ENCODE data around the gene IL16. TPM values are rescaled to one million over a fixed set of nuclear protein-coding genes. Genes with fewer than 3 reads are reported as not detected.

The IL16 gene
- total and polyA plus RNA-seq, 11 donors, result 1.2 to 21.6 (median 3.7) TPM

DNA sequence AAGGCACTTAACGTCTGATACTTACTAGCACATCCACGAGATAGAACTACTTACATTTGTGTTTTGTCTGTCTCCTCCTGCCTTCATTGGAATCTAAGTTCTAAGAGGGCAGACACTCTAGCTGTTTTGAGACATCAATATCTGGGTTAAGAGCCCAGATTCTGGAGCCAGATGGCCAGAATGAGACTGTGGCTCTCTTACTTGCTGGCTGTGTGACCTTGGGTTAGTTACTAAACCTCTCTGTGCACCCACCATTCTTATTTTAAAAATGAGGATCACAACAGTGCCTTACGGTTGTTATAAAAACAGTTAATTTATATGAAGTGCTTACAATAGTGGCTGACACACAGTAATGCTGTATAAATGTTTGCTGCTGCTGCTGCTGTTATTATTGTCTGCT, 119.6 kb downstream of the IL16 start:
- Histone ChIP-seq H3K27me3 (no peaks in the 10 kb centered on the region), H3K4me1 (peaks cover 0 to 26% (median 5%) of the 10 kb centered on the region in 12 donors), H3K27ac (no peak overlapping the region), H3K4me3 (no peak overlapping the region), H3K9me3 (no peaks in the 10 kb centered on the region), H3K36me3 (peaks cover 0 to 64% (median 39%) of the 10 kb centered on the region in 9 donors)
- TF ChIP-seq, protein P1, sequence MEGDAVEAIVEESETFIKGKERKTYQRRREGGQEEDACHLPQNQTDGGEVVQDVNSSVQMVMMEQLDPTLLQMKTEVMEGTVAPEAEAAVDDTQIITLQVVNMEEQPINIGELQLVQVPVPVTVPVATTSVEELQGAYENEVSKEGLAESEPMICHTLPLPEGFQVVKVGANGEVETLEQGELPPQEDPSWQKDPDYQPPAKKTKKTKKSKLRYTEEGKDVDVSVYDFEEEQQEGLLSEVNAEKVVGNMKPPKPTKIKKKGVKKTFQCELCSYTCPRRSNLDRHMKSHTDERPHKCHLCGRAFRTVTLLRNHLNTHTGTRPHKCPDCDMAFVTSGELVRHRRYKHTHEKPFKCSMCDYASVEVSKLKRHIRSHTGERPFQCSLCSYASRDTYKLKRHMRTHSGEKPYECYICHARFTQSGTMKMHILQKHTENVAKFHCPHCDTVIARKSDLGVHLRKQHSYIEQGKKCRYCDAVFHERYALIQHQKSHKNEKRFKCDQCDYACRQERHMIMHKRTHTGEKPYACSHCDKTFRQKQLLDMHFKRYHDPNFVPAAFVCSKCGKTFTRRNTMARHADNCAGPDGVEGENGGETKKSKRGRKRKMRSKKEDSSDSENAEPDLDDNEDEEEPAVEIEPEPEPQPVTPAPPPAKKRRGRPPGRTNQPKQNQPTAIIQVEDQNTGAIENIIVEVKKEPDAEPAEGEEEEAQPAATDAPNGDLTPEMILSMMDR (IDR thresholded peaks at IDR 0.05), result no peak
- no peak for TF ChIP-seq POLR2A (IDR thresholded peaks at IDR 0.05)
- WGBS, 4 donors, result 88 to 93% (median 91%) methylated on average over 3 of the region's 3 CpGs
- intact Hi-C loops (cut with DNase I), result no loop called here
- ATAC-seq (no peak), DNase-seq (no peak)

DNA sequence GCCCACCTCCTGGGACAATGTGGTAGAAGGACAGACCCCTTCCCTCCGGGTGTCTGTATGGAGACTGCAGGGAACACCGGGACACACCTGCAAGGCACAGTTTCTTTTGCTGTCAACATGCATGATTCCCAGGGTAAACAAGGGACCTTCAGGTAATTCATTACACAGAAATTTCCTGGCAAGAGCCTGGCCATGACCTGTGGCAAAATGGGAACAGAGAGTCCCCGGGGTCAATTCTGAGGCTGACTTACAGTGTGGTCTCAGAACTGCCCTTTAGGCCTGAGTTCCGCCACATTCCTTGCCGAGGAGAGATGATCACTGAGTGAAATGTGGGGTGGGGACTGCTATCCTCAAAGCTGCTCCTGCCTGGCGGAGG, 121.0 kb downstream of the IL16 start:
- no peak overlapping the region for H3K4me3 ChIP-seq
- TF ChIP-seq, protein P1 (IDR thresholded peaks at IDR 0.05), result no peak
- TF ChIP-seq POLR2A (IDR thresholded peaks at IDR 0.05), result no peak
- H3K9me3 ChIP-seq, result no peaks in the 10 kb centered on the region
- H3K27me3 ChIP-seq, result no peaks in the 10 kb centered on the region
- ATAC-seq, result no peak
- H3K36me3 ChIP-seq, result peaks cover 0 to 54% (median 39%) of the 10 kb centered on the region in 9 donors
- 90 to 92% (median 91%) methylated on average over 6 of the region's 6 CpGs for WGBS, 4 donors
- intact Hi-C loops (cut with DNase I), result no loop called here
- H3K27ac ChIP-seq, result no peak overlapping the region
- peaks cover 0 to 14% (median 7%) of the 10 kb centered on the region in 12 donors for H3K4me1 ChIP-seq
- DNase-seq, result no peak

DNA sequence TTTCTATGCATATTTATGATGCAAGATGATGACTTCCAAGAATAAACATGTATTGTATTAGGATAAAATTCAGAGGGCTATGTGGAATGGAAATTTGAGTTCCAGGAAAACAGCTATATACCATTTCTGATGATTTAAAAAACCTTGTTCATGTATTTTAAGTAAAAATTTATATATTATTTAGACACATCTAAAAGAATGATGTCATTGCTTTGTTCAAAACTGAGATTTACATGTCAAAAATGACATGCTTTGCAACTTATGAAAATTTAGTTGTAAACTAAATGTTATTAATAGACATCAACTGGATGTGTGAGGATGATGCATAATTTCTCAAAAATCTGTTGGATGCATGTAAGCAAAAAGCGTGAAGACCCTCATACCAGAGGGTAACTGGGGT, 125.0 kb downstream of the IL16 start:
- ATAC-seq (no peak), DNase-seq (no peak)
- H3K27ac ChIP-seq, result no peak overlapping the region
- TF ChIP-seq, protein P1 (IDR thresholded peaks at IDR 0.05), result no peak
- no peak for TF ChIP-seq POLR2A (IDR thresholded peaks at IDR 0.05)
- H3K4me3 ChIP-seq, result peak overlapping the region in 1 of 12 donors; percentile 99
- H3K4me1 ChIP-seq, result peaks cover 0 to 18% (median 7%) of the 10 kb centered on the region in 12 donors
- H3K9me3 ChIP-seq, result no peaks in the 10 kb centered on the region
- H3K36me3 ChIP-seq, result peaks cover 0 to 43% (median 31%) of the 10 kb centered on the region in 9 donors
- 83 to 98% (median 96%) methylated on average over 1 of the region's 1 CpG for WGBS, 4 donors
- H3K27me3 ChIP-seq, result no peaks in the 10 kb centered on the region
- intact Hi-C loops (cut with DNase I), result loop anchor here in 3 of 10 donors (5.0 to 10.0 kb wide), 5 partner anchors 44 to 726 kb away; partner anchors contain the start of genes MESD (in 1 of the 3), MEX3B (in 1 of the 3) and TMC3 (in 1 of the 3)

DNA sequence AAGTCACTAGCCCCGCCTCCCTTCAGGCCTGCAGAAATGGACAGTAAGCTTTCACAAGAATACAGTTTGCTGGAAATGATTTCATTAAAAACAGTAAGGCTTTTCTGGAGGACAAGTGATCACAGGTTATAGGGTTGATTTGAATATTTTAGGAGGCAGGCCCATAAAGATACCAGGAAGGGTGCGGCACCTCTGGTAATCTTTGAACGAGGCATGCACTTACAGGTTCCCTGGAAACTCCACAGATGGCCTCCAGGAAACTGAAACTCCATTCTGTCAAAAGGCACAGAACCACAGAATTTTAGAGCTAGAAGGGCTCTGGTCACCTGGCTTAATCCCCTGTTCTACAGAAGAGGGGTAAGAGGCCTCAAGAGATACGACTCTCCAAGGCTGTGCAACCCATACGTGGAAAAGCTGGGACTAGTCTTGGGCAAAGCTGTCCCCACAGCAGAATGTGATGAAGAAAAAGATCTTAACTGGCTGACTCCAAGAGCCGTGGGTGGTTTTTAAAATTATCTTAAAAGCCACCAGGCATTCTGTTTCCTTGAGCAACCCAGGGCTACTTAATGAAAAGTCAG, 126.1 kb downstream of the IL16 start:
- no peak for ATAC-seq
- H3K9me3 ChIP-seq, result no peaks in the 10 kb centered on the region

More for the DNA sequence above, 126.1 kb downstream of the IL16 start:
- H3K4me3 ChIP-seq, result peak overlapping the region in 8 of 12 donors; percentile 28 to 99 (median 78)
- DNase-seq, result no peak
- H3K27ac ChIP-seq, result no peak overlapping the region
- H3K4me1 ChIP-seq, result peaks cover 0 to 18% (median 7%) of the 10 kb centered on the region in 12 donors
- no peaks in the 10 kb centered on the region for H3K27me3 ChIP-seq
- intact Hi-C loops (cut with DNase I), result loop anchor here in 3 of 10 donors (5.0 to 10.0 kb wide), 5 partner anchors 45 to 725 kb away; partner anchors contain the start of genes MESD (in 1 of the 3), MEX3B (in 1 of the 3) and TMC3 (in 1 of the 3)
- H3K36me3 ChIP-seq, result peaks cover 0 to 38% (median 25%) of the 10 kb centered on the region in 9 donors
- TF ChIP-seq, protein P1 (IDR thresholded peaks at IDR 0.05), result no peak
- TF ChIP-seq POLR2A (IDR thresholded peaks at IDR 0.05), result no peak
- WGBS, 4 donors, result 68 to 75% (median 73%) methylated on average over 6 of the region's 6 CpGs
